Neuronal stem cell (in vitro differentiated cells): ENCODE measurements around the gene CHGA.
A peak's percentile ranks its signal among the peaks of the same experiment; 100 is the strongest.

Source experiments
- DNase-seq: peaks from one replicate; pipeline ENCODE4 v3.0.0-alpha.2; 2013; ENCODE audit warnings: low spot score
- H2AFZ ChIP-seq: one replicate; pipeline ENCODE4 v1.6.1; 2013; ENCODE audit warnings: mild to moderate bottlenecking, low read length, inconsistent platforms
- H2AK5ac ChIP-seq: 2 replicates; pipeline ENCODE4 v1.6.1; 2013; ENCODE audit warnings: low read depth, mild to moderate bottlenecking, inconsistent platforms, low read length, moderate library complexity, mixed read lengths
- H2BK120ac ChIP-seq: 2 replicates; pipeline ENCODE4 v1.6.1; 2013; ENCODE audit warnings: low read depth, mild to moderate bottlenecking, inconsistent platforms, low read length, moderate library complexity, mixed read lengths
- H2BK12ac ChIP-seq: one replicate; pipeline ENCODE4 v1.6.1; 2013; ENCODE audit warnings: low read length, inconsistent platforms
- H2BK15ac ChIP-seq: 2 replicates; pipeline ENCODE4 v1.6.1; 2013; ENCODE audit warnings: mild to moderate bottlenecking, low read length, inconsistent platforms, mixed read lengths
- H2BK5ac ChIP-seq: one replicate; pipeline ENCODE4 v1.6.1; 2013; ENCODE audit warnings: inconsistent platforms, mild to moderate bottlenecking, low read length, moderate library complexity
- H3K14ac ChIP-seq: one replicate; pipeline ENCODE4 v1.6.1; 2013; ENCODE audit warnings: low read length, inconsistent platforms
- H3K18ac ChIP-seq: 2 replicates; pipeline ENCODE4 v1.6.1; 2013; ENCODE audit warnings: low read length, inconsistent platforms
- H3K23ac ChIP-seq: 2 replicates; pipeline ENCODE4 v1.6.1; 2013; ENCODE audit warnings: low read depth, mild to moderate bottlenecking, mixed read lengths, low read length, inconsistent platforms; ENCODE audit not compliant: poor library complexity
- H3K27ac ChIP-seq: replicated peaks from 3 replicates; pipeline ENCODE4 v1.5.1; 2013; ENCODE audit warnings: low read length, inconsistent platforms
- H3K27me3 ChIP-seq, 3 experiments: 2 replicates each; pipeline ENCODE4 v1.6.1; 2013; ENCODE audit warnings: low read length in 3 of 3, mild to moderate bottlenecking in 2 of 3, inconsistent platforms in 1 of 3, low read depth in 1 of 3, mixed read lengths in 1 of 3, moderate library complexity in 1 of 3; ENCODE audit not compliant: control insufficient read depth in 3 of 3, insufficient read depth in 3 of 3
- H3K36me3 ChIP-seq, 2 donors: replicated peaks in 1 of 2; 2 replicates each; pipeline ENCODE4 v1.6.1; 2013; ENCODE audit warnings: low read length in 2 of 2; ENCODE audit not compliant: control insufficient read depth in 2 of 2, insufficient read depth in 2 of 2
- H3K4ac ChIP-seq: 2 replicates; pipeline ENCODE4 v1.6.1; 2013; ENCODE audit warnings: inconsistent platforms, mild to moderate bottlenecking, low read length, moderate library complexity
- H3K4me1 ChIP-seq, 2 donors: 1 replicate in 1 of 2; 2 replicates in 1 of 2; pipeline ENCODE4 v1.6.1; 2013; ENCODE audit warnings: low read length in 2 of 2, low read depth in 1 of 2; ENCODE audit not compliant: control insufficient read depth in 2 of 2, insufficient read depth in 1 of 2
- H3K4me2 ChIP-seq: one replicate; pipeline ENCODE4 v1.6.1; 2013; ENCODE audit warnings: mild to moderate bottlenecking, low read length, inconsistent platforms; ENCODE audit not compliant: insufficient read depth, poor library complexity, severe bottlenecking
- H3K4me3 ChIP-seq, 2 donors: 2 replicates each; pipeline ENCODE4 v1.5.1; 2013; ENCODE audit warnings: low read length in 2 of 2, mild to moderate bottlenecking in 2 of 2, inconsistent platforms in 1 of 2, moderate library complexity in 1 of 2
- H3K79me1 ChIP-seq: one replicate; pipeline ENCODE4 v1.6.1; 2013; ENCODE audit warnings: low read depth, mild to moderate bottlenecking, inconsistent platforms, low read length, moderate library complexity
- H3K9ac ChIP-seq: one replicate; pipeline ENCODE4 v1.6.1; 2013; ENCODE audit warnings: mild to moderate bottlenecking, low read depth, low read length, inconsistent platforms; ENCODE audit not compliant: poor library complexity
- H3K9me3 ChIP-seq, 2 donors: replicated peaks in 1 of 2; 2 replicates each; pipeline versions ENCODE3 to v1.6.1; 2013; ENCODE audit warnings: low read length in 2 of 2, mild to moderate bottlenecking in 2 of 2, inconsistent platforms in 1 of 2, low read depth in 1 of 2, mixed read lengths in 1 of 2, moderate library complexity in 1 of 2; ENCODE audit not compliant: control insufficient read depth in 2 of 2, insufficient read depth in 1 of 2
- H4K8ac ChIP-seq: one replicate; pipeline ENCODE4 v1.6.1; 2013; ENCODE audit warnings: low read depth, mild to moderate bottlenecking, inconsistent platforms, low read length, moderate library complexity
- H4K91ac ChIP-seq: one replicate; pipeline ENCODE4 v1.6.1; 2013; ENCODE audit warnings: low read length, low read depth, mild to moderate bottlenecking, inconsistent platforms; ENCODE audit not compliant: poor library complexity
- WGBS, 2 donors: extraction: QIAGEN DNeasy Blood & Tissue Kit; methylation state at CpG; one replicate each; pipeline ENCODE4 v1.1.7; 2013; ENCODE audit warnings: missing lambda C conversion rate in 2 of 2, mixed read lengths in 1 of 2; ENCODE audit not compliant: insufficient read length in 2 of 2, insufficient replicate concordance in 1 of 2; ENCODE audit errors: extremely low coverage in 2 of 2; 5-methylcytosine and 5-hydroxymethylcytosine counted together

Gene CHGA

DNA sequence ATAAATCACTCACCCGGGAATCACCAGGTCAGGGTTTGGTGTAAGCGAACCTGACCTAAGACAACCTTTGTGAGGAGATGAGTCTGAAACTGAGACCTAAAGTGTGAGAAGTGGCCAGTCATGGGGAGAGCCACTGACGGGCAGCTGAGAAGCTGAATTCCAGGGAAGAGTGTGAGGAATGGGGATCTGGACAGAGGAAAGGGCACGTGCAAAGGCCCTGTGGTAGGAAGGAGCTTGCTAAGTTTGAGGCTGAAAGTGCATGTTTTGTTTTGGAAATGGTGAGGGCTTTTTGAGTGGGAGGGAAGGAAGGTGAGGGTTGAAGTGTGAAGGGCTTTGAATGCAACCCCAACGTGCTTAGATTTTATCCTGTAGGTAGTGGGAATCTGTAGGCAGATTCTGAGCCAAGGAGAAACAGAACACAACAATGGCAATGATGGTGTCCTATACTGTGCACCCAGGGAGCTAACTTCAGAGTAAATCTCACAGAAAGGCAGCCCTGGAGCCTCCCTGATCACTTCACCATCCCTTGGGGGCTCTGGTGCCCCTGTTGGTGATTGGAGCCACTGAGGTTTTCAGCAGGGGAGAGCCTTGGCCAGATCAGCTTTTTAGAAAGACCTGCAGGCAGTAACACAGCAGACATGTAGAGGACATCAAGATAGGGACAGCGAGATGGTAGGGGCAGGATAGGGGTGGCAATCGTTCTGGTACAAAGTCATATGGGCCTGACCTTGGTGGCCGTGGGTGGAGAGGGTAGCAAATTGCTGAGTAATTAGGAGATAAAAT is 37.5 kb upstream of the CHGA start:
- Histone ChIP-seq H3K27ac (no peak overlapping the region), H2BK12ac (no peak overlapping the region), H4K91ac (no peak overlapping the region), H3K27me3 (no peaks in the 10 kb centered on the region), H3K9ac (no peak overlapping the region), H2BK120ac (no peak overlapping the region), H3K9me3 (peaks cover 0 to 2% of the 10 kb centered on the region in 2 donors), H2AFZ (no peak overlapping the region), H3K4me1 (peaks cover 0 to 2% of the 10 kb centered on the region in 2 donors), H3K4me2 (no peak overlapping the region), H3K4me3 (peak overlapping the region in 1 of 2 donors; percentile 41), H2BK5ac (no peak overlapping the region), H3K14ac (no peak overlapping the region), H3K23ac (no peak overlapping the region), H4K8ac (no peak overlapping the region), H3K79me1 (no peaks in the 10 kb centered on the region), H2BK15ac (no peak overlapping the region), H2AK5ac (no peak overlapping the region), H3K18ac (no peak overlapping the region), H3K4ac (no peak overlapping the region), H3K36me3 (no peaks in the 10 kb centered on the region)
- no peak for DNase-seq
- no CpG with 5 or more reads among the region's 8 CpGs for WGBS, 2 donors

DNA sequence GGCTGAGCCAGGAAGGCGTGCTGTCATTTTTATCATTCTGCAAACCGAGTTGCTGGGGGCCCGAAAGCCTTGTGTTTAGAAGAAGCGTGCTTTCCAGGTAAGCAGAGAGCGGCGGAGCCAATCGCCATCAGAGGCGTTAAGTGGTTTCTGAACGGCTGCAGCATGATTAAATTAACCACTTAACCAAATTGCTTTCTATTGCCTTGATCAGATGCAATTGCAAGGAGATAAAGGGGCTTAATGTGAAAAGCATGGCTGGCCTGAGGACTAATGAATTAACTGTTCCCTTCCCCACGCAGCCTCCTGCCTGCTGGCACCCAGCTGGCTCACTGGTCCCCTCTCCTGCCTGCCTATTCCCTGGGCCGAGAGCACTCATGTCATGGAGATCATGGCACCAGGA is 36.6 kb upstream of the CHGA start:
- Histone ChIP-seq H2AFZ (no peak overlapping the region), H4K8ac (no peak overlapping the region), H2BK12ac (no peak overlapping the region), H3K27me3 (no peaks in the 10 kb centered on the region), H3K18ac (no peak overlapping the region), H2BK15ac (no peak overlapping the region), H2BK120ac (no peak overlapping the region), H3K9ac (no peak overlapping the region), H3K79me1 (no peaks in the 10 kb centered on the region), H3K23ac (no peak overlapping the region), H4K91ac (no peak overlapping the region), H3K27ac (no peak overlapping the region), H3K4me3 (no peak overlapping the region), H3K4ac (no peak overlapping the region), H3K4me2 (no peak overlapping the region), H2AK5ac (no peak overlapping the region), H3K14ac (no peak overlapping the region), H3K36me3 (no peaks in the 10 kb centered on the region), H3K4me1 (peaks cover 0 to 4% of the 10 kb centered on the region in 2 donors), H3K9me3 (peaks cover 0 to 2% of the 10 kb centered on the region in 2 donors), H2BK5ac (no peak overlapping the region)
- no peak for DNase-seq
- no CpG with 5 or more reads among the region's 11 CpGs for WGBS, 2 donors

DNA sequence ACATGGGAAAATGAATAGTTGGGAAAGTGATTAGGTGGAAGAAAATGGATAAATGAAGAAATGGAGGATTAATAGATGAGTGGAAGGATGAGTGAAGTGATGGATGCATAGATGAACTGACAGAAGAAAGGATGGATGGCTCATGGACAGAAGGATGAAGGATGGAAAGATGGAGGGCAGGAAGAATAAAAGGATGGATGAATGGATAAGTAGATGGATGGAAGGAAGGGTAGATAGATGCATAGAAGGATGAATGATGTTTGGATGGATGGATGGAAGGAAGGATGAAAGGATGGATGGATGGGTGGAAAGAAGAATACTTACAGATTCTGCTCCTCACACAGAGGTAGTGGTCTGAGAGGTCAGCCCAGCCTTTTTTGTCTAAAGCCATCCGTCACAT is 35.8 kb upstream of the CHGA start:
- no peaks in the 10 kb centered on the region for H3K36me3 ChIP-seq
- H3K79me1 ChIP-seq: no peaks in the 10 kb centered on the region
- H4K8ac ChIP-seq: no peak overlapping the region
- H3K9ac ChIP-seq: no peak overlapping the region
- no peak overlapping the region for H2BK12ac ChIP-seq
- H3K9me3 ChIP-seq: peaks cover 0 to 2% of the 10 kb centered on the region in 2 donors
- H3K23ac ChIP-seq: no peak overlapping the region
- H3K27ac ChIP-seq: no peak overlapping the region
- H2AK5ac ChIP-seq: no peak overlapping the region
- H3K18ac ChIP-seq: no peak overlapping the region
- H2BK120ac ChIP-seq: no peak overlapping the region
- no peak overlapping the region for H3K4ac ChIP-seq
- H4K91ac ChIP-seq: no peak overlapping the region
- no peak overlapping the region for H2BK15ac ChIP-seq
- no CpG with 5 or more reads among the region's 1 CpG for WGBS, 2 donors
- peaks cover 0 to 2% (median 0%) of the 10 kb centered on the region in 3 experiments for H3K27me3 ChIP-seq
- H3K4me2 ChIP-seq: no peak overlapping the region
- peaks cover 0 to 7% of the 10 kb centered on the region in 2 donors for H3K4me1 ChIP-seq
- no peak overlapping the region for H2AFZ ChIP-seq
- no peak for DNase-seq
- H2BK5ac ChIP-seq: no peak overlapping the region
- no peak overlapping the region for H3K4me3 ChIP-seq
- no peak overlapping the region for H3K14ac ChIP-seq

DNA sequence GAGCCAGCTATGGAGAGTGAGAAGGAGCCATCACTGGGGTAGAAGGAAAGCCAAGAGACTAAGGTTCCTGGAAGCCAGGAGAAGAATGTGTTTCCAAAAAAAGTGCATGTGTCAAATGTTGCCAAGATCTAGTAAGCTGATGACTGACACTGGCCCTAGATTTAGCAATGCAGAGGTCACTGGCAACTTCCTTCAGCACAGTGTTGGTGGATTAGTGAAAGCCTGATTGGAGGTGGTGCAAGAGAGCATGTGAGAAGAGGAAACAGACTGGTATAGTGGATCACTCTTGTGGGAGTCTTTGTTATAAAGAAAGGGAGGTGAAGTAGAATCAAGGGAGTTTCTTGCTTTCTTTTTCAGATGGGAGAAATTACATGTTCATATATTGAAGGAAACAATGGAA is 34.1 kb upstream of the CHGA start:
- Histone ChIP-seq H3K36me3 (no peaks in the 10 kb centered on the region), H2AFZ (no peak overlapping the region), H3K9ac (no peak overlapping the region), H3K4ac (no peak overlapping the region), H3K27me3 (peaks cover 0 to 3% (median 0%) of the 10 kb centered on the region in 3 experiments), H3K4me1 (peaks cover 0 to 7% of the 10 kb centered on the region in 2 donors), H3K14ac (no peak overlapping the region), H2BK120ac (no peak overlapping the region), H2BK12ac (no peak overlapping the region), H3K27ac (no peak overlapping the region), H4K8ac (no peak overlapping the region), H3K9me3 (peaks cover 0 to 2% of the 10 kb centered on the region in 2 donors), H3K4me2 (no peak overlapping the region), H4K91ac (no peak overlapping the region), H3K18ac (no peak overlapping the region), H2AK5ac (no peak overlapping the region), H2BK15ac (no peak overlapping the region), H3K79me1 (no peaks in the 10 kb centered on the region), H3K23ac (no peak overlapping the region), H3K4me3 (no peak overlapping the region), H2BK5ac (no peak overlapping the region)
- no peak for DNase-seq
